Astrocyte (in vitro differentiated cells and primary cell): ENCODE results near the gene TRIM47.

Experiments
- CTCF ChIP-seq: IDR thresholded peaks from 2 replicates; pipeline ENCODE4 v1.5.1; 2011; ENCODE audit warnings: low read depth, mild to moderate bottlenecking, inconsistent platforms, low read length, moderate library complexity; ENCODE audit not compliant: insufficient read depth
- EZH2 ChIP-seq: IDR thresholded peaks from 2 replicates; pipeline ENCODE4 v1.6.1; 2012; ENCODE audit warnings: mild to moderate bottlenecking, low read length, inconsistent platforms; ENCODE audit not compliant: insufficient read depth

DNA sequence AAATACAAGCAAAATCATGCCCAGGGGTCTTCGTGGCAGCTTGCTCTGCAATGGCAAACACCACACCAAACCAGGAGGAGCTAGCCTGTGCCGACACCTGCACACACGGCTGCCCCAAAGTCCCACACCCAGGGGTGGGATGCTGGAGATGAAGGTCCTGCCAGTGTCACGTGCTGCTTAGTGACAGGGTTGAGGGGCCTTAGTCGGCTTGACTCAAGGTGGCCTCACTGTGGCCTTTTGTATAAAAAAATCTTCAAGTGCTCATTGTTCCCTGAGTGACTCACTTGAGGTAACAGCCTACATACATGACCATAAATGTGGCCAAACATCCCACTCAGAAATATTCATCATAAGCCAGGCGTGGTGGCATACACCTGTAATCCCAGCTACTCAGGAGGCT lies 11.1 kb upstream of the TRIM47 start:
- no peak for TF ChIP-seq CTCF
- TF ChIP-seq EZH2 = no peak
